Sigmoid colon (tissue), 4 donors: ENCODE results near the gene TSPAN3.

Experiments
- CTCF ChIP-seq, 4 experiments: fragments of 450-650 bp in 3 of 4; fragments of 200-600 bp in 1 of 4; IDR thresholded peaks; one replicate each; pipeline ENCODE4 v1.5.1; 2016 to 2019; ENCODE audit warnings: antibody characterized with exemption in 4 of 4, mild to moderate bottlenecking in 3 of 4, moderate library complexity in 2 of 4
- EP300 ChIP-seq, 4 donors: sonication (generic); formaldehyde crosslinking; IDR thresholded peaks; one replicate each; pipeline ENCODE4 v1.6.1; 2017; ENCODE audit warnings: antibody characterized with exemption in 4 of 4
- POLR2AphosphoS5 ChIP-seq, 4 donors: sonication (generic); formaldehyde crosslinking; IDR thresholded peaks; one replicate each; pipeline ENCODE4 v1.6.1; 2017; ENCODE audit warnings: antibody characterized with exemption in 4 of 4

GRCh38 chr15:77014132-77015081 lies 56.5 kb downstream of the TSPAN3 start:
- no peak for TF ChIP-seq EP300 (IDR thresholded peaks at IDR 0.05)
- TF ChIP-seq CTCF (IDR thresholded peaks at IDR 0.05), result no peak
- no peak for TF ChIP-seq POLR2AphosphoS5 (IDR thresholded peaks at IDR 0.05)
